GM19238 (cell line): Measurements from ENCODE around the gene SERPINA1.

ENCODE experiments used
- DNase-seq: peaks from one replicate; pipeline ENCODE4 v3.0.0; 2011; ENCODE audit warnings: low spot score; ENCODE audit not compliant: insufficient read length

The SERPINA1 gene

GRCh38 chr14:94398182-94398479, 9.7 kb upstream of the SERPINA1 start:
- no peak for DNase-seq

DNA sequence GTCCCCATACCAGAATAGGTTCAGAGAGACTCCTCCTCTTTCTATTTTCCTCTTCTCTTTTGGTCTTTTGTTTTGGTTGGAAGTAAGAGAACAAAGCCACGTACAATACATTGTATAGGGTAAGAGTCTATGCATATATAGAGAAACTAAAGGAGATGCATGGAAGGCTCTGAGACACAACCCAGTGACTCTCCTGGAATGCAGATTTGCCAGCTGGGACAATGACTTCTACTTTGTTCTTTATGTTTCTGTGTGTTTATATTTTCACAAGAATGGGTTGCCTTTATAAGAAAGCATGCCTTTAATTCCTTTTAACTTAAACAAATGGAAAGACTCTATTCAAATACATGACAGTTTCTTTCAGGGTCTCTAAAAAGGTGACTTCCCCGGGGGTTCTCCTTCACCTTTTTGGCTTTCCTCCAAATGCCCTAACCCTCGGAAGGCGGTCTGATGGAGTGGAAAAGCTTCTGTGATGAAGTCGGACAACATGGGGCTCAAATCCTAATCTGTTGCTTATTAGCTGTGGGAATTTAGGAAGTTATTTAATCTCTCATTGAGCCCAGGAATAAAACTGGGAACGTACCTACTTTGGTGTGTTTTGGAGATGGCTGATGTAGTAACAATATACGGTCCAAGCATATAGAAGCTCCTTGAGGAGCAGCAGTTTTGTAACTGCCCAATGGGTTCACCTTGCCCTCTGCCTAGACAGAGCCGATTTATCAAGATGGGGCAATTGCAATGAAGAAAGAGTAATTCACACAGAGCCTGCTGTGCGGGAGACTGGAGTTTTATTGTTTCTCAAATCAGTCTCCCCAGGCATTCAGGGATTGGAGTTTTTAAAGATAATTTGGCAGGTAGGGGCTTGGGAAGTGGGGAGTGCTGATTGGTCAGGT, 9.1 kb upstream of the SERPINA1 start:
- no peak for DNase-seq

DNA sequence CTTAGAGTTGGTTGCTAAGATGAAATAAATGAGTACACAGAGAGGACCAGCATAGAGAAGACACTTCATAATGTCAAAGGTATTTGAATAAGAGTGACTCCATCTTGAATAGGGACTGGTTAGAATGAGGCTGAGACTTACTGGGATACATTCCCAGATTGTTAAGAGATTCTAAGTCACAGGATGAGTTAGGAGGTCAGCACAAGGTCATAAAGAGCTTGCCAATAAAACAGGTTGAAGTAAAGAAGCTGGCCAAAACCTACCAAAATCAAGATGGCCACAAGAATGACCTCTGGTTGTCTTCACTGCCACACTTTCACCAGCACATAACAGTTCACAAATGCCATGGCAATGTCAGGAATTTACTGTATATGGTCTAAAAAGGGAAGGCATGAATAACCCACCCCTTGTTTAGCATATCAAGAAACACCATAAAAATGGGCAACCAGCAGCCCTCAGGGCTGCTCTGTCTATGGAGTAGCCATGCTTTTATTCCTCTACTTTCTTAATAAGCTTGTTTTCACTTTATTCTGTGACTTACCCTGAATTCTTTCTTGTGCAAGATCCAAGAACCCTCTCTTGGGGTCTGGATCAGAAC, 8.3 kb upstream of the SERPINA1 start:
- DNase-seq, result no peak

DNA sequence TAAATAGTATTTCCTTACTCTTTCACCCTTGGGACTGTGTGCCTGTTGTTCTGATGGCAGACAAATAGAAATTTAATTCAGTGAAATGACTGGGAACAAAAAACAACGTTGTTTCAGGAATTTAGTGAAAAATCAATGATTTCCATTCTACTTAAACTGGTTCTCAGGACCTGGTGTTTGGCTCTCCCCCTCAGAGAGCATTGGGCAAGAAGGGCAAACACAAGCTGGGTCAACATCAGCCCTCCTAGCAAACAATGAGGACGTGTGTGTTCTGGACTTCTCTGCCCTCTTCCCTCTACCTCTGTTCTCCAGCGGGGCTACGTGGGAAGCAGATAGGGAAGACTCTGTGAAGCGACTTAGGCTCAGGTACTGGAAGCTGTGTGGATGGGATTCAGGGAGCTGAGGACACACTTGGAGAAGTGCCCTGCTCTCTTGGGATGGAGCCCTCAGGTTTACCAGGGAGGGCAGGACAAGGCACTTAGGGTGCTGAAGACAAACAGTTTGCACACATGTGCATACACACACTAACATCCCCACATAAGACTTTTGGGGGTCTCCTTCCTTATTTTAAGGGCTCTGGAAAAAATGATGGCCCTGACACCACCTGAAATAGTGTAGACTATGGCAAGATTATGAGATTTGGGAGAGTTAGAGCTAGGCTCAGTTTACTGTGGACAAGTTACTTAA, 7.6 kb upstream of the SERPINA1 start:
- no peak for DNase-seq

GRCh38 chr14:94395282-94395887, 7.0 kb upstream of the SERPINA1 start:
- no peak for DNase-seq

DNA sequence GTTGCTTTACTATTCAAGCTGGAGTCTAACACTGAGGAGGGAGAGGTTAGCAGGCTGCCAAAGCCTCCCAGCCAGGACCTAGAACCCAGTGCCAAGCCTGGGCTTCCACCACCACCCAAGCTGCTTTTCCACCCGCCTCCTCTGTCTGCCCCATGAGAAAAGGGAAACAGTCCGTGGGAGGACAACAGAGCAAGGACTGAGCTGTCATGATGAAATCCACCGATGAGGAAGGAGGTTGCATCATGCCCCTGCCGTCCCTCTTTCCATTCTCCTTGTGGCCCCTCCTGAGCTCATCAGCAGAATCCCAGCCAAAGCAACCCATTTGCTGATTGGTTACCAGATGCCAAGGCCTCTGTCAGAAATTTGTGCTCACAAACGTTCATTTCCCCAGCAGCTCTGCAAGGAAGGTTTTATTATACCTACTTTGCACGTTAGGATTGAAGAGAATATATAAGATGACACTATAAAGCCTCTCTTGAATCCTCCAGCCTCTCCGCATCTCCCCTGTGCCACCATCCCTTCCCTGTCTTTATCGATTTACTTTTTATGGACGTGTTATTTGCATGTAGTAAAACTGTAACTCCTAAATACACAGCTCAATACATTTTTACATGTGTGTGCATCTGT, 6.3 kb upstream of the SERPINA1 start:
- no peak for DNase-seq

- DNase-seq, result no peak
Measured at GRCh38 chr14:94394025-94394493, 5.7 kb upstream of the SERPINA1 start.

GRCh38 chr14:94393474-94393873, 5.1 kb upstream of the SERPINA1 start:
- DNase-seq, result no peak

DNA sequence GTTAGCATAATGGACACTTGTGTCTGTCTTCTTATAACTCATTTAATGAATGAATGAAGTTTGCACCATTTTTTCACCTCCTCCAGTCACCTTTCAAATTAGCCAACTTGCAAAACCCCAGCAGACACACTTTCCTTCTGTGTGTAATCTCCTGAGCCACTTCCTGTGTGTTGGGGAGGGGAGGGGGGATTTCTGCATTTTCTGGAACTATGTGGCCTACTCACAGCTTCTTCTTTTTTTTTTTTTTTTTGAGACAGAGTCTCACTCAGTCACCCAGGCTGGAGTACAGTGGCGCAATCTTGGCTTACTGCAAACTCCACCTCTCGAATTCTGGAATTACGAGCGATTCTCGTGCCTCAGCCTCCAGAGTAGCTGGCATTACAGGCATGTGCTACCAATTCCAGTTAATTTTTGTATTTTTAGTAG, 4.1 kb upstream of the SERPINA1 start:
- DNase-seq, result no peak

- no peak for DNase-seq
Measured at GRCh38 chr14:94391281-94391975, 3.0 kb upstream of the SERPINA1 start.

- DNase-seq, result no peak
Measured at GRCh38 chr14:94390372-94391086, 2.1 kb upstream of the SERPINA1 start.

DNA sequence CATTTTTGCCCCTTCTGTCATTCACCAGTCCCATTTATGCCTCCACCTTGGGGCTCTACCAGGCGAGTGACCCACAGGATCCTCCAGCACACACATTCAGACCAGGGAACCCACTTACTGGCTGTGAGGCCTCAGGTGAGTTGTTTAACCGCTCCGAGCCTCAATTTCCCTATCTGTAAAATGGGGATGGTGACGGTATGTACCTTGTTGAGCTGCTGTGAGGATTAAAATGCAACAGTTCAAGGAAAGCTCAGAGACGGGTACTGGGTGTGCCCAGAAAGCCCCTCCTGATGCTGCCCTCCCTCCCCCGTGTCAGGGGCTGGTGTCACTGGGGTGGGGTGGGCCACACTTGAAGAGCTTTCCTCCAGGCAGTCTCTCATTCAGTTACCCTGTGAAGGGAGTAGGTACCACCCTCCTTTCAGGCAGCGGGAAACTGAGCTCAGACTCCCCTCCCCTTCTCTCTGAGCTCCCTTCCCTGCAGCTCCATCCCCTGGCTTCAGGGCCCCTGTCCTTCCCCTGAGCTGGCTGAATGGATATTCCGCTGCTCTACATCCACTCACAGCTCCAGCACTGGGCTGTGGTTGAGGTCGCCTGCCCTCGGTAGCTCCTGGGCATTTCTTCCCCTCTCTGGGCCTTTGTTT, 1.4 kb upstream of the SERPINA1 start:
- DNase-seq, result no peak

- no peak for DNase-seq
Measured at GRCh38 chr14:94389104-94389469, 685 bp upstream of the SERPINA1 start.

- no peak for DNase-seq
Measured at GRCh38 chr14:94388027-94388383, 397 bp downstream of the SERPINA1 start.

DNA sequence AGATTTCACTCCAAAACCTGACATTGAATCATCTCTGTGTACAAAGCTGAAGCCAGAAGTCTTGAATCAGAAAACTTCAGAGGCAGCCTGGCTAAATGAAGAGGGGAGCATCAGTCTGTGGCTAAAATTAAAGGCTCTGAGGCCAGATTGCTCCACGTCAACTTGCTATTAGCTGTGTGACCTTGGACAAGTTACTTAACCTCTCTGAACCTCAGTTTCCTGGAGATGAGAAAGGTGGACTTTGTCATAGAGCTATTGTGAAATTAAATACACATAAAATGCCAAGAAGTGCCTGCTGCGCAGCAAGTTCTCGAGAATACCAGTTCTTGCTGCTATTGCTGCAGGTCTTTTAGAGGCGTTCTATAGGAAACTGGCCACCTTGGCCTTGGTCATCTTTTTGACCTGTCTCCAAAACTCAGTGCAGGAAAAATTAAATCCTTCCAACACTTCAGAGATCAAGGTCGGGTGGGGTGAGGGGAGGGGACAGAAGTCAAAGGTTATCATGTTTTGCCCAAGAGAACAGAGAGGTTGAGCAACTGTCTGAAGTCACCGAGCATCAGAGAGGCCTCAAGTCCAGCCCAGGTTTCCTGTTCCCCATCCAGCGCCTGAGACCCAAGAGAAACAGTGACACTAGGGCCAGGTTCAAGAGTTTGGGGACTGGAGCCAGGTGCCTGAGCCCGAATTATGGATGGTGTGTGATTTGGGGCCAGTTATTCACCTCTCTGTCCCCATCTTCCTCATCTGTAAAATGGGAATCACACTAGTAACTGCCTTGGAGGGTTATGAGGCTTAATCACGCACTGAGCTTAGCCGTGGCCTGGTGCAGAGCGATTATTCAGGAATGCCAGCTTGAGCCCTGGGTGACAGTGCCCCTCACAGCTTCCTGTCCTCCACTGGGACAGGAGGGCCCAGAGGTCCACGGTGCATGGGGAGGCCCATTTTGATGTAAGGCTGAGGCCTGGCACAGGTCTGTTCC, 1.1 kb downstream of the SERPINA1 start:
- no peak for DNase-seq

DNA sequence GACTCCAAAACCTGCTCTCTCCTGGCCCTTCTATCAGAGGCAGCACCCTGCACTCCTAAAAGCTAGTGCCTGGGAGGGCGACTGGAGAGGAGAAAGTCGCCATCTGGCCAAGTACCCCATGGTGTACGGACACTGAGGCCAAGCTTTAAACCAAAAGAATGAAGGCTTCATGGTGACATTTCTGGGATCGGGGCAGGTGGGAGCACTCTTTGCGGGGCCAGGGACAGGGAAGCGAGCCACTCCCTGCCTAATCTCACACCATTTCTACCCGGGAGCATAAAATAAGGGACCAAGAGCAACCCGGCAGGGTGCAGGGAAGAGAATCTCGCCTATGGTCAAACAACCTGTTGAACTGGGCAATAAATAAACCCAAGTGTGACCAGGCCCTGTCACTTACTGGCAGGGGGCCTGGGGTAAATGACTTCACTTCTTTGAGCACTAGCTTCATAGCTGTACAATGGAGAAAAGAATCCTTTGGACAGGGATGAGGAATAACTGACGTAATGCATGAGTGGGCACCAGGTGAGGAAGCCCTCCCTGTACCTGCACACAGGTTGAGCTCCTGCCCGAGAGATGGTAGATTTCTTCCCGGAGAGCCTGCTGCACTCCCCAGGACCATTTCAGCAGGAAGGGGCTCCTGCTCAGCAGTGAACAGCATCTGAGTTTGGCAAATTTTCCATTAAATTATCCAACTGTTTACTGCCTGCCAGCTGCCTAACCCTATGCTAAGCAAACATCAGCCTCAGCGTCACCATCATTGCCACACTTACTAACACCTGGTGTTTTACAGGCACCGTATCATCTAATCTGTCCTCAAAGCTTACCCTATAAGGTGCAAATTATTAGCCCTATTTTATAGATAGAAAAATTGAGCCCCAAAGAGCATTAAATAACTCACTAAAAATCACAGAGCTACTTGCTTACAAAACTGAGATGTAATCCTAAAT, 2.0 kb downstream of the SERPINA1 start:
- no peak for DNase-seq

- DNase-seq, result no peak
Measured at GRCh38 chr14:94385553-94386057, 2.8 kb downstream of the SERPINA1 start.
